ENCODE data around the gene BRDT. TPM values are rescaled to one million over a fixed set of nuclear protein-coding genes. Genes with fewer than 3 reads are reported as not detected.

BRDT gene
- total and polyA plus RNA-seq, 2 of the 13 experiments (the other 11 are each of a cell fraction or from before 2014, with no cell fraction given): not detected

GRCh38 chr1:92038695-92039346 is 89.6 kb downstream of the BRDT start (continued):
- TF ChIP-seq ARID5B (CRISPR knock-in tag; IDR thresholded peaks at IDR 0.05) (peak; percentile 20; the same call in 1 of the 2 replicates), ZMYM4 (CRISPR knock-in tag; IDR thresholded peaks at IDR 0.05) (0 out of 2 replicates have a peak, but pooled peaks have one; percentile 38), CEBPB (IDR thresholded peaks at IDR 0.05; ENCODE audit: borderline replicate concordance, low read depth, low read length) (peak; percentile 75), ATAD3A (CRISPR knock-in tag; IDR thresholded peaks at IDR 0.05) (no peak), CCAR2 (optimal IDR thresholded peaks at IDR 0.05; ENCODE audit: low read depth, low read length) (no peak), MIXL1 (CRISPR knock-in tag; IDR thresholded peaks at IDR 0.05) (0 out of 2 replicates have a peak, but pooled peaks have one; percentile 52), ZNF563 (CRISPR knock-in tag; IDR thresholded peaks at IDR 0.05) (no peak), POLR2A (IDR thresholded peaks at IDR 0.05; ENCODE audit: insufficient read depth in 1 of 2, low read depth in 2 of 2, low read length in 2 of 2) (no peak), RXRA (CRISPR knock-in tag; IDR thresholded peaks at IDR 0.05) (no peak), NR2F6 (IDR thresholded peaks at IDR 0.05) (peak; percentile 64), NR2F6 (CRISPR knock-in tag; IDR thresholded peaks at IDR 0.05) (peak; percentile 58), HNRNPK (IDR thresholded peaks at IDR 0.05; ENCODE audit: low read depth, low read length, poor library complexity, severe bottlenecking) (peak; percentile 78), PHF20 (CRISPR knock-in tag; IDR thresholded peaks at IDR 0.05) (no peak), CHD4 (IDR thresholded peaks at IDR 0.05; ENCODE audit: borderline replicate concordance, low read length) (peak; percentile 45; the same call in 1 of the 2 replicates), ZNF781 (CRISPR knock-in tag; IDR thresholded peaks at IDR 0.05; ENCODE audit: borderline replicate concordance, not compliant biosample characterization) (no peak), ZNF512B (CRISPR knock-in tag; IDR thresholded peaks at IDR 0.05; ENCODE audit: borderline replicate concordance) (no peak), ZNF274 (CRISPR knock-in tag; IDR thresholded peaks at IDR 0.05) (no peak), HNF4A (CRISPR knock-in tag; IDR thresholded peaks at IDR 0.05) (peak; percentile 66), AHDC1 (CRISPR knock-in tag; IDR thresholded peaks at IDR 0.05; ENCODE audit: borderline replicate concordance) (no peak)

Measured in HepG2 (cell line).